ENCODE results near the gene PDCD7.

GRCh38 chr15:65146438-65146837 lies 12.8 kb upstream of the PDCD7 start:
- no peak for TF ChIP-seq CTCF (IDR thresholded peaks at IDR 0.05)
- TF ChIP-seq POLR2A (IDR thresholded peaks at IDR 0.05) = no peak
